PFSK-1 (cell line): Measurements from ENCODE around the gene MAP7.

Source experiments
- FOXP2 ChIP-seq: optimal IDR thresholded peaks from 2 replicates; pipeline ENCODE3; 2011; ENCODE audit warnings: borderline replicate concordance, control low read depth, inconsistent platforms; ENCODE audit not compliant: insufficient read depth; ENCODE audit errors: extremely low read length, extremely low read depth
- POLR2AphosphoS5 ChIP-seq: IDR thresholded peaks from 2 replicates; pipeline ENCODE4 v1.6.1; 2012; ENCODE audit warnings: low read depth, mild to moderate bottlenecking, control low read depth, low read length, moderate library complexity
- SIN3A ChIP-seq: IDR thresholded peaks from 2 replicates; pipeline ENCODE4 v1.6.1; 2012; ENCODE audit warnings: mild to moderate bottlenecking, low read length, moderate library complexity, borderline replicate concordance; ENCODE audit not compliant: insufficient read depth
- TAF1 ChIP-seq: IDR thresholded peaks from 2 replicates; pipeline ENCODE4 v1.6.1; 2012; ENCODE audit warnings: low read length, control low read depth, borderline replicate concordance; ENCODE audit not compliant: insufficient read depth
- TF ChIP-seq, protein P1 (sequence below), 2 experiments: IDR thresholded peaks; 2 replicates each; pipeline versions ENCODE4 v1.6.1 to v1.8.0; 2011 to 2012; ENCODE audit warnings: low read depth in 2 of 2, low read length in 2 of 2, control low read depth in 1 of 2, inconsistent platforms in 1 of 2, mild to moderate bottlenecking in 1 of 2, moderate library complexity in 1 of 2; ENCODE audit not compliant: insufficient read depth in 1 of 2

DNA sequence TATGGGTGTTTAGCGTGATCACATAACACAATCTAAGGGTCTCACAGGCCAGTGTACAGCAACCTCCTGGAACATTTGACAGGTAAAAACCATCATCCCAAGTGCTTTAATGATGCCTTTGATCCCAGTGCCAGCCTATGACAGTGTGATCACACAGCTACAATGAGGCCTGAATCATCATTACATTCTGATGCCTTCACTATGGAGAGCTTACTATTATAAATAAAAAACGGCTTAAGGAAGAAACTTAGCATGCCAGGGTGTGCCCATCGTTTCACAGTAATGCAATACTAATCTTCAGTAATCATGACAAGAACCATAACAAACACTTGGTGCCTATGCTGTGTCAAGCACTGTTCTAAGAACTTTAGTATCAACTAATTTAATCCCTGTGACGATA is 11.4 kb downstream of the MAP7 start:
- TF ChIP-seq, protein P1, sequence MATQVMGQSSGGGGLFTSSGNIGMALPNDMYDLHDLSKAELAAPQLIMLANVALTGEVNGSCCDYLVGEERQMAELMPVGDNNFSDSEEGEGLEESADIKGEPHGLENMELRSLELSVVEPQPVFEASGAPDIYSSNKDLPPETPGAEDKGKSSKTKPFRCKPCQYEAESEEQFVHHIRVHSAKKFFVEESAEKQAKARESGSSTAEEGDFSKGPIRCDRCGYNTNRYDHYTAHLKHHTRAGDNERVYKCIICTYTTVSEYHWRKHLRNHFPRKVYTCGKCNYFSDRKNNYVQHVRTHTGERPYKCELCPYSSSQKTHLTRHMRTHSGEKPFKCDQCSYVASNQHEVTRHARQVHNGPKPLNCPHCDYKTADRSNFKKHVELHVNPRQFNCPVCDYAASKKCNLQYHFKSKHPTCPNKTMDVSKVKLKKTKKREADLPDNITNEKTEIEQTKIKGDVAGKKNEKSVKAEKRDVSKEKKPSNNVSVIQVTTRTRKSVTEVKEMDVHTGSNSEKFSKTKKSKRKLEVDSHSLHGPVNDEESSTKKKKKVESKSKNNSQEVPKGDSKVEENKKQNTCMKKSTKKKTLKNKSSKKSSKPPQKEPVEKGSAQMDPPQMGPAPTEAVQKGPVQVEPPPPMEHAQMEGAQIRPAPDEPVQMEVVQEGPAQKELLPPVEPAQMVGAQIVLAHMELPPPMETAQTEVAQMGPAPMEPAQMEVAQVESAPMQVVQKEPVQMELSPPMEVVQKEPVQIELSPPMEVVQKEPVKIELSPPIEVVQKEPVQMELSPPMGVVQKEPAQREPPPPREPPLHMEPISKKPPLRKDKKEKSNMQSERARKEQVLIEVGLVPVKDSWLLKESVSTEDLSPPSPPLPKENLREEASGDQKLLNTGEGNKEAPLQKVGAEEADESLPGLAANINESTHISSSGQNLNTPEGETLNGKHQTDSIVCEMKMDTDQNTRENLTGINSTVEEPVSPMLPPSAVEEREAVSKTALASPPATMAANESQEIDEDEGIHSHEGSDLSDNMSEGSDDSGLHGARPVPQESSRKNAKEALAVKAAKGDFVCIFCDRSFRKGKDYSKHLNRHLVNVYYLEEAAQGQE (IDR thresholded peaks at IDR 0.05; ENCODE audit: insufficient read depth in 1 of 2, low read depth in 2 of 2, low read length in 2 of 2), result no peak
- TF ChIP-seq POLR2AphosphoS5 (no peak), TAF1 (no peak), SIN3A (no peak), FOXP2 (no peak)
